ENCODE data around the gene MTOR. TPM values are rescaled to one million over a fixed set of nuclear protein-coding genes. Genes with fewer than 3 reads are reported as not detected.

The MTOR gene
- total RNA-seq, 1 donor from 2014 or later, result 55.8 TPM

GRCh38 chr1:11280719-11281376 lies 18.5 kb upstream of the MTOR start:
- Histone ChIP-seq H2AFZ (replicated peaks) (no peak overlapping the region), H3K79me2 (ENCODE audit: low read depth) (peaks cover 64% of the 10 kb centered on the region), H3K9ac (peak overlapping the region; percentile 27), H3K9me3 (ENCODE audit: low read depth) (no peaks in the 10 kb centered on the region), H3K27ac (no peak overlapping the region), H3K4me3 (no peak overlapping the region), H3K4me2 (no peak overlapping the region), H3K36me3 (no peaks in the 10 kb centered on the region), H3F3A (ENCODE audit: low read depth) (peaks cover 15% of the 10 kb centered on the region), H3K27me3 (no peaks in the 10 kb centered on the region), H3K4me1 (peaks cover 9% of the 10 kb centered on the region), H4K20me1 (ENCODE audit: low read depth) (peaks cover 7% of the 10 kb centered on the region)
- Mint-ChIP-seq H3K9me3 (no peaks in the 10 kb centered on the region), H3K27me3 (ENCODE audit: insufficient read depth, low read depth) (no peaks in the 10 kb centered on the region), H3K27ac (no peak overlapping the region), H3K36me3 (peaks cover 7% of the 10 kb centered on the region), H3K4me1 (peaks cover 6% of the 10 kb centered on the region), H3K4me3 (no peak overlapping the region)
- TF ChIP-seq CTCF (IDR thresholded peaks at IDR 0.05) (no peak), EZH2 (IDR thresholded peaks at IDR 0.05) (no peak), EZH2phosphoT487 (IDR thresholded peaks at IDR 0.05) (no peak)
- no peak for DNase-seq (ENCODE audit: low spot score)

DNA sequence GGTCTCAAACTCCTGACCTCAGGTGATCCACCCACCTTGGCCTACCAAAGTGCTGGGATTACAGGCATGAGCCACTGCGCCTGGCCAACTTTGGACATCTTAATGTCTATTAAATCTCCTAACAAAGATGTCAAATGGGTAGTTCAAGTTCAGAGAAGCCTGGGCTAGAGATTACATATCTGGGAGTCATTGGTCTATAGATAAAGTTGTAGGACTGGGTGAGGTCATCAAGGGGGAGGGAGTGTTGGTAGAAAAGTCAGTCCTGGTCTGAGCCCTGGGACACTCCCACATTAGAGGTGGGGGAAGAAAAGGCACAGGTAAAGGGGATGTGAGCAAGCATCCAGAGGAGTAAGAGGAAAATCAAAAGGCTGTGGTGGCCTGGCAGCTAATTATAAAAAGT lies 17.3 kb upstream of the MTOR start:
- H3K27ac Mint-ChIP-seq, result no peak overlapping the region

GRCh38 chr1:11279152-11279551 lies 16.8 kb upstream of the MTOR start:
- Histone ChIP-seq H2AFZ (replicated peaks) (no peak overlapping the region), H3K9me3 (ENCODE audit: low read depth) (no peaks in the 10 kb centered on the region), H3K9ac (no peak overlapping the region), H3K79me2 (ENCODE audit: low read depth) (peaks cover 65% of the 10 kb centered on the region), H3K4me1 (peaks cover 9% of the 10 kb centered on the region), H3F3A (ENCODE audit: low read depth) (no peaks in the 10 kb centered on the region), H3K4me3 (no peak overlapping the region), H3K4me2 (no peak overlapping the region), H4K20me1 (ENCODE audit: low read depth) (peaks cover 3% of the 10 kb centered on the region), H3K36me3 (no peaks in the 10 kb centered on the region), H3K27ac (no peak overlapping the region), H3K27me3 (no peaks in the 10 kb centered on the region)
- Mint-ChIP-seq H3K9me3 (no peaks in the 10 kb centered on the region), H3K4me3 (no peak overlapping the region), H3K27me3 (ENCODE audit: insufficient read depth, low read depth) (no peaks in the 10 kb centered on the region), H3K27ac (no peak overlapping the region), H3K4me1 (peaks cover 13% of the 10 kb centered on the region), H3K36me3 (peaks cover 7% of the 10 kb centered on the region)
- no peak for DNase-seq (ENCODE audit: low spot score)
- no peak for TF ChIP-seq CTCF (IDR thresholded peaks at IDR 0.05)
- no peak for TF ChIP-seq EZH2 (IDR thresholded peaks at IDR 0.05)

More for the DNA sequence above, 17.3 kb upstream of the MTOR start:
- no peaks in the 10 kb centered on the region for H3K36me3 ChIP-seq
- TF ChIP-seq EZH2phosphoT487 (IDR thresholded peaks at IDR 0.05), result no peak
- TF ChIP-seq EZH2 (IDR thresholded peaks at IDR 0.05), result no peak
- TF ChIP-seq CTCF (IDR thresholded peaks at IDR 0.05), result no peak
- Mint-ChIP-seq H3K27me3 (ENCODE audit: insufficient read depth, low read depth) (no peaks in the 10 kb centered on the region), H3K36me3 (peaks cover 7% of the 10 kb centered on the region), H3K9me3 (no peaks in the 10 kb centered on the region), H3K4me3 (no peak overlapping the region), H3K4me1 (peaks cover 13% of the 10 kb centered on the region)
- no peak for DNase-seq (ENCODE audit: low spot score)
- H3K27ac ChIP-seq, result no peak overlapping the region
- H3K4me3 ChIP-seq, result no peak overlapping the region
- H3K4me2 ChIP-seq, result no peak overlapping the region
- H3K9me3 ChIP-seq (ENCODE audit: low read depth), result no peaks in the 10 kb centered on the region
- H2AFZ ChIP-seq (replicated peaks), result no peak overlapping the region
- H3F3A ChIP-seq (ENCODE audit: low read depth), result peaks cover 3% of the 10 kb centered on the region
- H3K4me1 ChIP-seq, result peaks cover 5% of the 10 kb centered on the region
- H4K20me1 ChIP-seq (ENCODE audit: low read depth), result peaks cover 3% of the 10 kb centered on the region
- H3K9ac ChIP-seq, result no peak overlapping the region
- no peaks in the 10 kb centered on the region for H3K27me3 ChIP-seq
- H3K79me2 ChIP-seq (ENCODE audit: low read depth), result peaks cover 65% of the 10 kb centered on the region

Data from neural progenitor cell (in vitro differentiated cells).